SK-N-SH (cell line): ENCODE data around the gene SVIL. TPM values are rescaled to one million over a fixed set of nuclear protein-coding genes. Genes with fewer than 3 reads are reported as not detected.

Source experiments
- CTCF ChIA-PET: fragments of 300-600, 350-600 bp; formaldehyde crosslinking; extraction: SDS; loops from one replicate; lab custom pipeline; 2021; lab: Yijun Ruan, JAX
- POLR2A ChIA-PET: fragments of 350-600 bp; sonication (Branson Sonifier 250); formaldehyde crosslinking; extraction: SDS; loops from one replicate; lab custom pipeline; 2020; ENCODE audit warnings: antibody characterized with exemption, inconsistent platforms; lab: Yijun Ruan, JAX
- DNase-seq: peaks from one replicate; pipeline ENCODE4 v3.0.0; 2012
- H2AFZ ChIP-seq: fragments of 200-600 bp; sonication (generic); 2 replicates; pipeline ENCODE4 v1.8.1; 2016; ENCODE audit warnings: antibody characterized with exemption, mild to moderate bottlenecking, low read depth
- H3F3A ChIP-seq: fragments of 200-600 bp; sonication (generic); replicated peaks from 2 replicates; pipeline ENCODE3; 2016; ENCODE audit warnings: antibody characterized with exemption, mild to moderate bottlenecking; ENCODE audit not compliant: insufficient read depth
- H3K27ac ChIP-seq, 2 experiments: fragments of 200-500 bp in 1 of 2; fragments of 200-600 bp in 1 of 2; sonication (Bioruptor generic) in 1 of 2; sonication (generic), shearing (Covaris generic) in 1 of 2; 2 replicates each; pipeline versions ENCODE4 v1.5.1 to v1.6.1; 2014 to 2016; ENCODE audit warnings: low read depth in 2 of 2, inconsistent platforms in 1 of 2, low read length in 1 of 2, mild to moderate bottlenecking in 1 of 2, mixed read lengths in 1 of 2
- H3K27me3 ChIP-seq: fragments of 200-600 bp; sonication (generic), shearing (Covaris generic); 2 replicates; pipeline ENCODE4 v1.6.1; 2016; ENCODE audit warnings: mixed run types; ENCODE audit not compliant: insufficient read depth
- H3K36me3 ChIP-seq, 2 experiments: fragments of 200-500 bp in 1 of 2; fragments of 200-600 bp in 1 of 2; sonication (Bioruptor generic) in 1 of 2; sonication (generic) in 1 of 2; replicated peaks in 1 of 2; 2 replicates each; pipeline versions ENCODE3 to v1.5.1; 2014 to 2016; ENCODE audit warnings: low read length in 1 of 2, mild to moderate bottlenecking in 1 of 2; ENCODE audit not compliant: insufficient read depth in 2 of 2, control insufficient read depth in 1 of 2
- H3K4me1 ChIP-seq, 2 experiments: fragments of 200-500 bp in 1 of 2; fragments of 200-600 bp in 1 of 2; sonication (Bioruptor generic) in 1 of 2; sonication (generic), shearing (Covaris generic) in 1 of 2; 2 replicates each; pipeline versions ENCODE4 v1.5.1 to v1.6.1; 2014 to 2016; ENCODE audit warnings: low read depth in 1 of 2, low read length in 1 of 2, mixed run types in 1 of 2; ENCODE audit not compliant: insufficient read depth in 2 of 2, control insufficient read depth in 1 of 2
- H3K4me2 ChIP-seq: fragments of 200-600 bp; sonication (generic), shearing (Covaris generic); 2 replicates; pipeline ENCODE4 v1.6.1; 2017; ENCODE audit warnings: mixed run types
- H3K4me3 ChIP-seq, 2 experiments: fragments of 200-500 bp in 1 of 2; fragments of 200-600 bp in 1 of 2; sonication (Bioruptor generic) in 1 of 2; sonication (generic), shearing (Covaris generic) in 1 of 2; 2 replicates each; pipeline versions ENCODE4 v1.5.1 to v1.8.1; 2014 to 2016; ENCODE audit warnings: low read depth in 2 of 2, inconsistent platforms in 1 of 2, low read length in 1 of 2, mild to moderate bottlenecking in 1 of 2, mixed read lengths in 1 of 2, moderate library complexity in 1 of 2
- H3K79me2 ChIP-seq: fragments of 200-600 bp; sonication (generic); 2 replicates; pipeline ENCODE4 v1.8.1; 2017; ENCODE audit warnings: mild to moderate bottlenecking; ENCODE audit not compliant: insufficient read depth
- H3K9ac ChIP-seq: fragments of 200-600 bp; sonication (generic); 2 replicates; pipeline ENCODE4 v1.6.1; 2017; ENCODE audit warnings: mixed run types
- H3K9me2 ChIP-seq: fragments of 200-600 bp; sonication (generic); 2 replicates; pipeline ENCODE4 v1.6.1; 2017; ENCODE audit warnings: mixed run types
- H3K9me3 ChIP-seq: fragments of 200-600 bp; sonication (generic); 2 replicates; pipeline ENCODE4 v1.6.1; 2017; ENCODE audit warnings: mixed run types, mild to moderate bottlenecking, moderate library complexity
- H4K20me1 ChIP-seq: fragments of 200-600 bp; sonication (generic); 2 replicates; pipeline ENCODE4 v1.6.1; 2017; ENCODE audit warnings: mild to moderate bottlenecking, mixed run types; ENCODE audit not compliant: insufficient read depth
- CHD2 ChIP-seq: fragments of 150-350 bp; IDR thresholded peaks from 2 replicates; pipeline ENCODE4 v1.6.1; 2018; ENCODE audit warnings: low read length; ENCODE audit not compliant: partially characterized antibody
- ELF1 ChIP-seq: IDR thresholded peaks from 2 replicates; pipeline ENCODE4 v1.4.0; 2012
- EP300 ChIP-seq, 2 experiments: IDR thresholded peaks; 2 replicates each; pipeline versions ENCODE4 v1.4.0 to v1.6.1; 2012; ENCODE audit warnings: borderline replicate concordance in 1 of 2, low read depth in 1 of 2, low read length in 1 of 2
- EZH2phosphoT487 ChIP-seq: fragments of 200-600 bp; sonication (generic); IDR thresholded peaks from 2 replicates; pipeline ENCODE4 v1.6.1; 2017; ENCODE audit warnings: low read depth, mixed run types, mild to moderate bottlenecking, antibody characterized with exemption, moderate library complexity, borderline replicate concordance
- FOXM1 ChIP-seq: IDR thresholded peaks from 2 replicates; pipeline ENCODE4 v1.4.0; 2012; ENCODE audit warnings: low read depth, mild to moderate bottlenecking
- GABPA ChIP-seq: IDR thresholded peaks from 2 replicates; pipeline ENCODE4 v1.4.0; 2012; ENCODE audit warnings: low read depth, mild to moderate bottlenecking
- GATA2 ChIP-seq: sonication (generic); formaldehyde crosslinking; IDR thresholded peaks from 2 replicates; pipeline ENCODE4 v1.5.0; 2020; ENCODE audit warnings: mild to moderate bottlenecking, missing genetic modification reagents
- MEF2A ChIP-seq: IDR thresholded peaks from 2 replicates; pipeline ENCODE4 v1.4.0; 2012; ENCODE audit warnings: low read depth, borderline replicate concordance
- MXI1 ChIP-seq: IDR thresholded peaks from 2 replicates; pipeline ENCODE4 v1.6.1; 2012; ENCODE audit warnings: mild to moderate bottlenecking, low read depth, low read length, improper control_type of control experiment
- NRF1 ChIP-seq: IDR thresholded peaks from 2 replicates; pipeline ENCODE4 v1.6.1; 2012; ENCODE audit warnings: low read depth, mild to moderate bottlenecking, low read length
- RFX5 ChIP-seq: IDR thresholded peaks from 2 replicates; pipeline ENCODE4 v1.6.1; 2012; ENCODE audit warnings: mild to moderate bottlenecking, improper control_type of control experiment, low read length
- RXRA ChIP-seq: IDR thresholded peaks from 2 replicates; pipeline ENCODE4 v1.4.0; 2012; ENCODE audit warnings: low read depth, mild to moderate bottlenecking, borderline replicate concordance
- TCF12 ChIP-seq: IDR thresholded peaks from 2 replicates; pipeline ENCODE4 v1.4.0; 2012
- TEAD4 ChIP-seq: IDR thresholded peaks from 2 replicates; pipeline ENCODE4 v1.4.0; 2012; ENCODE audit warnings: mild to moderate bottlenecking, borderline replicate concordance; ENCODE audit not compliant: insufficient read depth
- YY1 ChIP-seq: IDR thresholded peaks from 2 replicates; pipeline ENCODE4 v1.4.0; 2012; ENCODE audit warnings: low read depth, mild to moderate bottlenecking
- WGBS: methylation state at CpG from one replicate; pipeline ENCODE4 v1.1.6; 2017; ENCODE audit warnings: low lambda C conversion rate; 5-methylcytosine and 5-hydroxymethylcytosine counted together
- polyA plus RNA-seq, 3 experiments: library from polyadenylated mRNA; depleted of rRNA; stranded (reverse); fragments of >200 nt; gene quantifications; 2 replicates each; pipeline ENCODE4 v1.2.3, GENCODE V29; 2012
- TF ChIP-seq, protein P1 (sequence below): fragments of 150-350 bp; IDR thresholded peaks from 2 replicates; pipeline ENCODE4 v1.6.1; 2017; ENCODE audit warnings: antibody characterized with exemption, low read length, low read depth, borderline replicate concordance
- TF ChIP-seq, protein P2 (sequence below): IDR thresholded peaks from 2 replicates; pipeline ENCODE4 v1.4.0; 2012; ENCODE audit warnings: low read depth
- TF ChIP-seq, protein P3 (sequence below): fragments of 150-350 bp; IDR thresholded peaks from 2 replicates; pipeline ENCODE4 v1.6.1; 2016; ENCODE audit warnings: mild to moderate bottlenecking, low read depth, low read length

Gene SVIL
- polyA plus RNA-seq, 1 of the 3 experiments (the other 2 are of a cell fraction), result 48.7 TPM

DNA sequence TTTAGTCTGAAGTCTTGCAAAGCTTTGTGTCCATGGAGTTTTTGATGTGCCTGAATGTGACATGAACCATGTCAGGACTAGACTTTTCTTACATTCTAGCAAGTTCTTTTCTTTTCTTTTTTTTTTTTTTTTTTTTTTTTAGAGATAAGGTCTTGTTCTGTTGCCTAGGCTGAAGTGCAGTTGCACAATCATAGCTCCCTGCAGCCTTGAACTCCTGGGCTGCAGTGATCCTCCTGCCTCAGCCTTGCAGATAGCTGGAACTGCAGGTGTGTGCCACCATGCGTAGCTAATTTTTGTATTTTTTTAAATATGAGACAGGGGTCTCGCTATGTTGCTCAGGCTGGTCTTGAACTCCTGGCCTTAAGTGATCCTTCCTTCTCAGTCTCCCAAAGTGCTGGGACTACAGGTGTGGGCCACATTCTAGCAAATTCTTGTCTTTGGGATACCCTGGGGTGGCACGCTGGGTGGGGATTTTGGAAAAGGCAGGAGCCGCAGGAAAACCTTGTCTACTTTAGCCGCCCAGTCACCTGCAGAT lies 152.8 kb downstream of the SVIL start (continued):
- TF ChIP-seq GATA2 (CRISPR knock-in tag) (no peak), MEF2A (no peak), CHD2 (no peak), GABPA (no peak), RXRA (no peak), YY1 (no peak), RFX5 (no peak), EP300 (IDR thresholded peaks at IDR 0.05; ENCODE audit: borderline replicate concordance in 1 of 2, low read depth in 1 of 2, low read length in 1 of 2) (no peak), NRF1 (no peak), TEAD4 (no peak), TCF12 (no peak), EZH2phosphoT487 (no peak), FOXM1 (no peak)
- TF ChIP-seq, protein P1, sequence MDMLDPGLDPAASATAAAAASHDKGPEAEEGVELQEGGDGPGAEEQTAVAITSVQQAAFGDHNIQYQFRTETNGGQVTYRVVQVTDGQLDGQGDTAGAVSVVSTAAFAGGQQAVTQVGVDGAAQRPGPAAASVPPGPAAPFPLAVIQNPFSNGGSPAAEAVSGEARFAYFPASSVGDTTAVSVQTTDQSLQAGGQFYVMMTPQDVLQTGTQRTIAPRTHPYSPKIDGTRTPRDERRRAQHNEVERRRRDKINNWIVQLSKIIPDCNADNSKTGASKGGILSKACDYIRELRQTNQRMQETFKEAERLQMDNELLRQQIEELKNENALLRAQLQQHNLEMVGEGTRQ, result no peak
- TF ChIP-seq, protein P2, sequence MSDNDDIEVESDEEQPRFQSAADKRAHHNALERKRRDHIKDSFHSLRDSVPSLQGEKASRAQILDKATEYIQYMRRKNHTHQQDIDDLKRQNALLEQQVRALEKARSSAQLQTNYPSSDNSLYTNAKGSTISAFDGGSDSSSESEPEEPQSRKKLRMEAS, result no peak
- TF ChIP-seq, protein P3, sequence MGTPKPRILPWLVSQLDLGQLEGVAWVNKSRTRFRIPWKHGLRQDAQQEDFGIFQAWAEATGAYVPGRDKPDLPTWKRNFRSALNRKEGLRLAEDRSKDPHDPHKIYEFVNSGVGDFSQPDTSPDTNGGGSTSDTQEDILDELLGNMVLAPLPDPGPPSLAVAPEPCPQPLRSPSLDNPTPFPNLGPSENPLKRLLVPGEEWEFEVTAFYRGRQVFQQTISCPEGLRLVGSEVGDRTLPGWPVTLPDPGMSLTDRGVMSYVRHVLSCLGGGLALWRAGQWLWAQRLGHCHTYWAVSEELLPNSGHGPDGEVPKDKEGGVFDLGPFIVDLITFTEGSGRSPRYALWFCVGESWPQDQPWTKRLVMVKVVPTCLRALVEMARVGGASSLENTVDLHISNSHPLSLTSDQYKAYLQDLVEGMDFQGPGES, result no peak

DNA sequence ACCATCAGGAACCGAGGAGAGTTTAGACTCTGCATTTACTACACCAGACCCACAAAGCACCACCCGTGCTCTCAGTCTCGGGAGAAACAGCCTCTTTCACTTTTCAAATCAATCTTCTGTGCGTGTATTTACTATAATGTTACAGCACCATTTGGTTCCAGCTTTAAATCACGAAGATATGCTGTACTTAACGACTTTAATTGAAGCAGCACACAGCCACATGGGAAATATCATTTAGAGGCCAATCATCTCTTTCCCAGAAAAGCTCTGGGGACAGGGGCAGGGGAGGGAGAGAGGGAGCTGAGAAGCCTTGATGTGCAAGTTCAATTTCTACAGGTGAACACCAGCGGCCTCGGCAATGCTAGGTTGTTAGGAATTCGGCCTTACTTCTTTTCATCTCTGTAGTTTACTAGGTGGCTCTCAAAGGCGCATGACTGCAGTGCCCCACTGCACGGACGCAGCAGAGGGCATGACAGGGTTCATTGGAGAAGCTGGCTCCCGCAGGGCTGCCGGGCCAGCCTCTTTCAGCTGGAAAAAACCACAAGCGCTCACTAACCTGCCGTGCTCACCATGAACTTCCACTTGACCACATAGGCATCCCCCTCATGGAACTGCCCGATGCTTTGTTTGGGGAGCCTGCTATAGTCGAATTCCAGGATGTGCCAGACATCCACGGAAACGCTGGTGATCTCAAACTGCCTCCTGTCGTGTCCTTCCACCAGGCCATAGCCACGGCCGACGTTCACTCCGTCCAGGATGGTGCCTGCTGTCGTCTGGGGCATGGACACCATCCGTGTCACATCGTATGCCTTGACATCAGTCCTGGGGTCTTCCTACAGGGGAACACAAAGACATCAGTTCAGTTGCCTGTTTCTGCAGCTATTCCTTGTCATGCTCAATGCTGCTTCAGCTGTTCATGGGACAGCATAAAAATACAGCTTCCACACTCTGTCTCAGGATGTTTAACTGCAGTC lies 154.5 kb downstream of the SVIL start:
- CTCF ChIA-PET, result interaction anchor here (1.8 to 3.0 kb wide), 2 partner anchors 16 to 110 kb away, joined by 7 to 9 read pairs; no protein-coding TSS in a partner anchor
- Histone ChIP-seq H3K27ac (no peak overlapping the region), H2AFZ (no peak overlapping the region), H3K9ac (no peak overlapping the region), H4K20me1 (peaks cover 21% of the 10 kb centered on the region; the same call in 1 of the 2 replicates), H3K4me1 (peaks cover 22 to 25% of the 10 kb centered on the region in 2 experiments; a peak in 3 of 4 replicates), H3K79me2 (no peaks in the 10 kb centered on the region), H3K4me3 (no peak overlapping the region), H3K9me3 (no peaks in the 10 kb centered on the region), H3K36me3 (peaks cover 67 to 71% of the 10 kb centered on the region in 2 experiments), H3K4me2 (no peak overlapping the region), H3K27me3 (no peaks in the 10 kb centered on the region), H3F3A (peaks cover 10% of the 10 kb centered on the region), H3K9me2 (no peaks in the 10 kb centered on the region)
- POLR2A ChIA-PET, result no interaction called here
- DNase-seq, result no peak
- TF ChIP-seq NRF1, result no peak
- no peak for TF ChIP-seq GABPA
- no peak for TF ChIP-seq ELF1
- no peak for TF ChIP-seq RXRA
- no peak for TF ChIP-seq MXI1
- TF ChIP-seq EZH2phosphoT487, result no peak
- TF ChIP-seq RFX5, result no peak
- TF ChIP-seq, protein P1, result no peak
- TF ChIP-seq GATA2 (CRISPR knock-in tag), result no peak
- TF ChIP-seq TCF12, result no peak
- WGBS, result 89% methylated on average over 25 of the region's 28 CpGs
